ENCODE measurements around the gene WDR37.
"Not testable (repeated sequence)": the region's sequence is repeated elsewhere in the genome, so short reads cannot be mapped to it uniquely, and the experiment has no call there.

WDR37 gene

DNA sequence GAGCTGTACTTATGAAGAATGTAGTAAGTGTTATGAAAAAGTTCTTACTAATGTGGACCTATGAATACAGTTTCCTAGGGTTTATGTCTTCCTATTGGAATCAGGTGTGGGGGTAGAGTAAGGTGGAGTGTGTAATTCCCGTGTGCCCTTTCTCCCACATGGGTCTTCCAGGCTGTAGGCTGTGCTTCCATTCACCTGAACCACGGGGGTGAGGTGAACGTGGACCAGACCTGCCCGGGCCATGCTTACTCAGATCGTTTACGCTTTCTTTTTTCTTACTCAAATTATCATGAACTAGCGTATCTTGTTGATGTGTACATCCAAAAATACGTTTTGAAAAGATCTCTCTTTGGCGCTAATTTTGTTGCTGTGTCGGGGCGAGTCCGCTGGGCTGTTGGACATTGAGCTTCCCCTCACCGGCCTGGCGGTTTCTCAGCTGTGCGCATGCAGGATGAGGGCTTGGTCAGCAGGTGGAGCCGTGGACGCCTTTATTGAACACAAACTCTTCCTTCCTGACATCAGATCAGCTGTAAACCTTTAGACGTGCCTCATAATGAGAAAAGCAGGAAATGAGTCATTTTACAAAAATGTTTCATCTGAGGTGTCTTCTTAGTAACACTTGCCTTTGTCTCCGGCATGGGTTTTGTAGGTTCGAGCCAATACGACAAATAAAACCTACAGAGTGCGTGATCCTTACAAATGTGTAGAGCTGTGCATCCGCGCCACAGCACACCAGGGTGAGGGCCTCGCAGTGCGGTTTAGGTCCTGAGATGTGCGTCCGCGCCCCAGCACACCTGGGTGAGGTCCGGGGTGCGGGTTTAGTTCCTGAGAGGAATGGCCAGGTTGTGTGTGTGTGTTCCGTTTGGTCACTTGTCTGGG is 53.8 kb downstream of the WDR37 start:
- no peak for DNase-seq

- no peak for DNase-seq
Measured at GRCh38 chr10:1110674-1111119, 54.5 kb downstream of the WDR37 start.

DNA sequence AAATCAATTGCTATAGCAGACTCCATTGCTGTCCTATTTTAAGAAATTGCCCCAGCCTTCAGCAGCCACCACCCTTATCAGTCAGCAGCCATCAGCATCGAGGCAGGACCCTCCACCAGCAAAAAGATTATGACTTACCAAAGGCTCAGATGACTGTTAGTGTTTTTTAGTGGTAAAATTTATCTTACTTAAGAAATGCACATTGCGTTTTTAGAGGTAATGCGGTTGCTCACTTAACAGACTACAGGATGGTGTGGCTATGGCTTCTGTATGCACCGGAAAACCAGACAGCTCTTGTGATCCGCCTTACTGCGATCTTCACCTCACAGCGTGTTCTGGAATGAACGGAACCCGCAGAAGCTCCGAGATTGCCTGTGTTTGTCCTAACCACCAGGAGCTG is 58.1 kb downstream of the WDR37 start:
- no peak for DNase-seq

- DNase-seq, result no peak
Measured at GRCh38 chr10:1114719-1115606, 58.8 kb downstream of the WDR37 start.

GRCh38 chr10:1115607-1115955 is 59.4 kb downstream of the WDR37 start:
- DNase-seq, result no peak

DNA sequence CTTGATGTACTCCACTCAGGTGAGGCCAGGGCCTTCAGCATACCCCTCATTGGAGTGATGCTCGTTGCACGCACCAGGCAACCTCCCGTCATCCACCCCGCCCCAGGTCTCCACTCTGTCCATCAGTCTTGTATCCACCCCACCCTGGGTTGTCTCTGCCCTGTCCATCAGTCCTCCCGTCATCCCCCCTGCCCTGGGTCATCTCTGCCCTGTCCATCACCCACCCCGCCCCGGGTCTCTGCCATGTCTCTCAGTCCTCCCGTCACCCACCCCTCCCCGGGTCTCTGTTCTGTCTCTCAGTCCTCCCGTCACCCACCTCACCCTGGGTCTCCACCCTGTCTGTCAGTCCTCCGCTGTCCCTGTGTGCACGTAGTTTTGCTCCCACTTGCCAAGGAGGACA is 59.9 kb downstream of the WDR37 start:
- no peak for DNase-seq

DNA sequence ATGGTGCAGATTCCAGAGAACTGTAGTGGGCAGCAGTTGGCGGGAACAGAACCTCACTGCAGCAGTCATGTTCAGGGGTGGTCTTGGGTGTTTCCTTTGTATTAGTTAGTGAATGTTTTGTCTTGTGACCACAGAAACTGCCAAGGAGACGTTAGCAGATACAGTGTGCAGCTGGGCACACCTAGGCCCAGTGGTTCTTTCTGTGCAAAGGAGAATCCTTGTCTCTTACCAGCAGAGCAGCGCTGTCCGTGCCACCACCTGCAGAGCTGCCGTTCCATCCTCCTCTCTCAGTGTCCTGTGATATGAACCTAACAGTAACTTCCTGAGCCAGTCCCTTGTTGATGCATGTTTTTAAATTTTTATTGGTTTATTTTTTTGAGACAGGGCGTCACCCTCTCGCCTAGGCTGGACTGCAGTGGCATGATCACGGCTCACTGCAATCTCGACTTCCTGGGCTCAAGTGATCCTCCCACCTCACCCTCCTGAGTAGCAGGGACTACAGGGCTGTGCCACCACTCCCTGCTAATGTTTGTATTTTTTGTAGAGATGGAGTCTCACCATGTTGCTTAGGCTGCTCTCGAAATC is 60.6 kb downstream of the WDR37 start:
- DNase-seq, result no peak

DNA sequence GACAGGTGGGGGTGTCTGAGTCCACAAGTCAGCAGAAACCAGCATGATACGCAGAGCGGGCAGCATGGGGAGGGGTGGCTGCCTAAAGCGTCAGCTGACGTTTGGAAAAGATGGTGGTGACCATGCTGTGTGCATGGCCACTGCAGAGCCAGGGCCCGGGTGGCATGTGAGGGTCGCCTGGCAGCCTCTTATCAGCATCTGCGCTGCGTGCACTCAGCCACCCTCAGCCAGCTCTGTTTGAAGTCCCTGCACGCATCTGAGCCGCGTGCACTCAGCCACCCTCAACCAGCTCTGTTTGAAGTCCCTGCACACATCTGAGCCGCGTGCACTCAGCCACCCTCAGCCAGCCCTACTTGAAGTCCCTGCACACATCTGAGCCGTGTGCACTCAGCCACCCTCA is 61.5 kb downstream of the WDR37 start:
- DNase-seq, result no peak

DNA sequence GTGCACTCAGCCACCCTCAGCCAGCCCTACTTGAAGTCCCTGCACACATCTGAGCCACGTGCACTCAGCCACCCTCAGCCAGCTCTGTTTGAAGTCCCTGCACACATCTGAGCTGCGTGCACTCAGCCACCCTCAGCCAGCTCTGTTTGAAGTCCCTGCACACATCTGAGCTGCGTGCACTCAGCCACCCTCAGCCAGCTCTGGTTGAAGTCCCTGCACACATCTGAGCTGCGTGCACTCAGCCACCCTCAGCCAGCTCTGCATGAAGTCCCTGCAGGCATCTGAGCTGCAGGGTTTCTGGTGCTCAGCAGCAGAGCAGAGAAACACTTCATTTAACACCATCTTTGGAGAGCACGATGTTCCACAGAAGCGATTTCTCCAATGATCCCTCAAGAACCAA is 62.1 kb downstream of the WDR37 start:
- not testable (repeated sequence) for DNase-seq

- DNase-seq, result no peak
Measured at GRCh38 chr10:1119027-1119426, 62.8 kb downstream of the WDR37 start.

DNA sequence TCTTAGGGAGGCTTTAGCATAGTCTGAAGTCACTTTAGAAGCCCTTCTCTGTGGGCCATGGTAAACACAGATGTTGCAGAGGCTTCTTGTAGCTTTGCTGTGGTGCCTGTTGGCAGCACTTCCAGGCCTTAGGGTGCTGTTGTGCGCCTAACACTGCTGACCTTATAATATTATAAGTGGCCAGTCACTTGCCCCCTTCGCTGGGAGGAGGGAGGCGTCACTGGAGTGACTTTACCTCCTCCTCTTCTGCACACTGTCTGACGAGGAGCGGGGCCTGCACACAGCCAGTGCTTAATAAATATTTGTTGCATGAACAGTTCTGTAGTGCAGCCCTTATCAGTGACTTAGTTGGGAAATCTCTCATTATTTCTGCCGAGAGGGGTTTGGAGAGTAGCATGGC is 63.3 kb downstream of the WDR37 start:
- no peak for DNase-seq

DNA sequence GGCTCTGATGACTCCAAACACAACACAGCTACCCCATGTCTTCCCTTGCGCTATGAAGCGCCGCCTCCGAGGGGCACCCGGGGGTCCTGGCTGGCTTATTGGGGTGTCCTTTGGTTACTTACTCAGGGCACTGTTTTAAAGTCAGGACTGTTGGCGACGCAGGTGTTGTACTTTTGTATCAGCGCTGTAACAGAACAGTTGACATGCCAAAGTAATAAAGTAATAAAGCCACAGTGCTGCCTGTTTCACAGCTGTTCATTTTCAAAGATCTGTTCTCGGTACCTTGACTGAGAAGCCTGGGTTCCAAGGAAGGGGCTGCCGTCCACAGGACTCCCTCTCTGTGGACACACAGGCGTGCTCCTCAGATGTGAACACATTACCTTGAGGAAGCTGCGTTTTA is 64.1 kb downstream of the WDR37 start:
- no peak for DNase-seq

GRCh38 chr10:1120801-1121211 is 64.6 kb downstream of the WDR37 start:
- DNase-seq, result no peak

DNA sequence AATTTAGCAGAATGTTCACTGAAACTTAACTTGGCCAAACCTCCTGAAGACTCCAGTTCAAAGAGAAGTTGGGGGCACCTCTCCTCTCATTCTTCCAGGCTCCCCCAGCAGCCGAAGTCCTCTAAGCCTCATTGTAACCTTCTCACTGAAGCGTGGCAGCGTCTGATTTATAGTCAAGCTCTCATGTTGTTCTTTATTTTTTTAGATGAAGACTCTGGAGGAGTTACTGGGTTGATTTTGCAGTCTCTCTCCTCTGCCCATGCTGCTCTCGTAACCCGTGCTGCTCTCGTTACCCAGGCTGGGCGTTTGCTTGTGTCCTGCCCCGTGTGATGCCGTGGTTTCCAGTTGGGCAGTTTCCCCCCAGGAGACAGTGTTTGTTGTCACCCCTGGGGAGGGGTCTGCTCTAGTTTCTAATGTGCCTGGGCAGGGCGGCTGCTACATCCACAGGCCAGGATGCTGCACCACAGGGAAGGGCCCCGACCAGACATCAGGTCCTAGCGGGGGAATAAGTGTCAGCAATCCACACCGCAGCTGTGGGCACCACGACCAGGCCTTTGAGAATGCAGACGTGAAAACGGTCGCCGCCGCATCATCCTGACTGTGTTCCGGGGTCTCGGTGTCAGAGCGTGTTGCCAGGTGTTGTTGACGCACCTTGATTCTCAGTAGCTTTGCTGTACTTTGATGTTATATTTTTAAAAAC is 65.2 kb downstream of the WDR37 start:
- no peak for DNase-seq

- DNase-seq, result no peak
Measured at GRCh38 chr10:1122349-1122748, 66.2 kb downstream of the WDR37 start.

- no peak for DNase-seq
Measured at GRCh38 chr10:1123198-1123597, 67.0 kb downstream of the WDR37 start.

DNA sequence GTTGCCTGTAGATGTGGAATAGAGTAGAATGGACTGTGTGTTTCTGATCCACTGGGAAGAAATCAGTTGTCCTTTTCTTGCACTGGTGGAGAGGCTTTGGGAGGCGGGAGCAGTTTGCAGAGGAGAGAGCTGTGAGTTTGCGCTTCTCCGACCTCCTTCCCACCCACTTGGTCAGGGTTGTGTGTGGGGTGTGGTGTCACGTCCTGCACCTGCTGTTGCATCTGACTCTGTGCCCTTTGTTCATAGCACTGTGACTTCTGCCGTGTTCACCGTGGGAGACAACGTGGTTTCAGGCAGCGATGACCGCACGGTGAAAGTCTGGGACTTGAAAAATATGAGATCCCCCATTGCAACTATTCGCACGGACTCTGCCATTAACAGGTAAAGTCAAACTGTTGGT is 67.8 kb downstream of the WDR37 start:
- DNase-seq, result no peak

DNA sequence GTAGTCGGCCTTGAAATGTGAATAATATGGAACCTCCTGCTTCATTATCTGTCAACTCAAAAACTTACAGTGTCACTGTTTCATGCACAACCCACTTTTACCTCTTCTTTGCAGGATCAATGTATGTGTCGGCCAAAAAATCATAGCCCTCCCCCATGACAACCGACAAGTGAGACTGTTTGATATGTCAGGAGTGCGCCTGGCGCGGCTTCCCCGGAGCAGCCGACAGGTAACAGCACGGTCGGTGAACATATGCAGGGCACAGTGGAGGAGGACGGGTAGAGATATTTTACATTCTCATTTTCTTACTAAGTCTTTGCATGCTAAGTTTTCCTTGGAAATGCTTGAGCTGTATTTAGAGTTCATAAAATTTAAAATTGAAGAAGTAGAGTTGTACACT is 68.6 kb downstream of the WDR37 start:
- DNase-seq, result no peak

DNA sequence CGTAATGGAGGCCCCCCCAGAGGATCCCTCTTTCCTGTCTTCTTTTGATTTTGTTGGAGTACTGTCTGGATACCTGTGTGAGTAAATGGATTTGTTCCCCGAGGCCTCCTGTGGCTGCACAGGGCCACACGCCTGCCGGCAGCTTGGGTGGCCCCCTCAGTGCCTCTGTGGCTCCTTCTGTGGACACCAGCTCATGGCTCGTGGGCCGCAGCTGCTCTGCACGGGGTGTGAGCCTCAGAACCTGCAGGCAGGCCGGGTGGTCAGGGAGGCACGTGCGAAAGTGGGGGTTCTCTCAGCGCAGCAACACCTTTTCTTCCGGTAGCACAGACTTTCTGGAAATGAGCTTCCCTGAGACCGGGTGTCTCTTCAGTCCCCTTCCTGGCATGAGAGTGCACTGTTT is 70.3 kb downstream of the WDR37 start:
- no peak for DNase-seq

GRCh38 chr10:1127629-1128028 is 71.4 kb downstream of the WDR37 start:
- DNase-seq, result no peak

DNA sequence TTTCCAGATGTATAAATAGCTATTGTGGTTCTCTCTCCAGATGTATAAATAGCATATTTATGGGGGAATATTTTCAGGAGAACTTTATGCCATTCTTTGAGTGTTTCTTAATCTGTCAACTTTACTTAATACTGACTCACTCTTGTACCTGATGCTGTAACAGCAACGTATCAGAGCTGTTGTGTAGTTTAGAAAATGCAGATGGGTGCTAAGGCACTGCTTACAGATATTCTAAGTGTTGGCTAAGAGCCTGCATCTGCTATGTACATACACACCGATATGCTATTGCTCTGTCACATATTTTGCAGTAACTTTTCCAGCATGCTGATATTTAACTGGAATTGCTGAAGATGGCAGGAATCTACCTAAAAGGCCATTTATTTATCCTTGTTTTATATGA is 71.9 kb downstream of the WDR37 start:
- DNase-seq, result no peak

- DNase-seq, result no peak
Measured at GRCh38 chr10:1128649-1129048, 72.5 kb downstream of the WDR37 start.

- DNase-seq, result no peak
Measured at GRCh38 chr10:1130226-1130625, 74.0 kb downstream of the WDR37 start.

Measured in NCI-H2029 treated with DMSO at 0.1 percent for 48 hours (cell line).